HepG2 (cell line): ENCODE data around the gene BLCAP.

ENCODE experiments used
- CTCF ChIP-seq: sonication (generic); formaldehyde crosslinking; IDR thresholded peaks from 2 replicates; pipeline ENCODE4 v1.5.0; 2020; ENCODE audit warnings: mild to moderate bottlenecking, missing genetic modification reagents, moderate library complexity
- KLF15 ChIP-seq: sonication (generic); formaldehyde crosslinking; IDR thresholded peaks from 2 replicates; pipeline ENCODE4 v1.8.1; 2023; ENCODE audit warnings: borderline replicate concordance, mild to moderate bottlenecking, inconsistent platforms, missing genetic modification reagents, mixed read lengths
- POLR2A ChIP-seq, 2 experiments: IDR thresholded peaks; 2 replicates each; pipeline ENCODE4 v1.6.1; 2011; ENCODE audit warnings: low read depth in 2 of 2, low read length in 2 of 2, mild to moderate bottlenecking in 1 of 2, moderate library complexity in 1 of 2; ENCODE audit not compliant: insufficient read depth in 1 of 2
- PRDM15 ChIP-seq: sonication (generic); formaldehyde crosslinking; IDR thresholded peaks from 2 replicates; pipeline ENCODE4 v1.4.0; 2020; ENCODE audit warnings: missing genetic modification reagents
- SOX13 ChIP-seq, 3 experiments: fragments of 450-650 bp in 1 of 3; sonication (generic) in 1 of 3; formaldehyde crosslinking in 1 of 3; IDR thresholded peaks in 2 of 3; conservative IDR thresholded peaks in 1 of 3; 2 replicates each; pipeline versions ENCODE4 v1.5.0 to v1.6.1; 2016 to 2020; ENCODE audit warnings: antibody characterized with exemption in 1 of 3, mild to moderate bottlenecking in 1 of 3, missing compliant biosample characterization in 1 of 3, missing genetic modification reagents in 1 of 3, moderate library complexity in 1 of 3
- ZBTB49 ChIP-seq: sonication (generic); formaldehyde crosslinking; IDR thresholded peaks from 2 replicates; pipeline ENCODE4 v1.4.0; 2020; ENCODE audit warnings: missing genetic modification reagents, borderline replicate concordance
- ZNF337 ChIP-seq: sonication (generic); formaldehyde crosslinking; IDR thresholded peaks from 2 replicates; pipeline ENCODE4 v1.5.1; 2020; ENCODE audit warnings: missing genetic modification reagents, low read depth, mild to moderate bottlenecking, borderline replicate concordance

DNA sequence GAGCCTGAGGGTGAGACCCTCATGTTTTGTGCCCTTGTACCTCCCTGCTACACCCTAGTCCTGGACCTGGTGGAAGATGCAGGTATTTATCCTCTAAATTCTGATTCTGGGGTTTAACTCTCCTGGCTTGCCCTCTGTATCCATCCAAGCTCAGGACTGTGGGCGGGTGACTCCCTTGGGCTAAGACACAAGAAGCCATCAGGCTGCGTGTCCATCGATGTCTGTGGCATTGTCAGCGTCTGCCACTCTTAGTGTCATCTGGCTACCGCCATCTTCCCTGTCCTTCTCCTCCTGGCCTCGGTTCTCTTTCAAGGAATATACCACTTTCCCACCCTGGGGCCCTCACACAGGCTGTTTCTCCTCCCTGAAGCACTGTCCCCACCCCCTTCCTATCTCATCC lies 28.9 kb upstream of the BLCAP start:
- TF ChIP-seq KLF15 (CRISPR knock-in tag) (no peak), PRDM15 (CRISPR knock-in tag) (no peak), ZNF337 (CRISPR knock-in tag) (no peak), POLR2A (IDR thresholded peaks at IDR 0.05; ENCODE audit: insufficient read depth in 1 of 2, low read depth in 2 of 2, low read length in 2 of 2) (no peak), CTCF (CRISPR knock-in tag) (no peak), ZBTB49 (no peak), SOX13 (IDR thresholded peaks at IDR 0.05) (no peak), SOX13 (CRISPR knock-in tag; conservative IDR thresholded peaks at IDR 0.05 in 1 of 2, IDR thresholded peaks at IDR 0.05 in 1 of 2) (no peak)
